MCF 10A (cell line): ENCODE data around the gene DDX23. TPM values are rescaled to one million over a fixed set of nuclear protein-coding genes. Genes with fewer than 3 reads are reported as not detected.

ENCODE experiments used
- BruUV-seq: library from RNA; stranded (reverse); fragments of 400-500 nt; replicated peaks from 2 replicates; lab custom pipeline; 2021; lab: Mats Ljungman, UMichigan
- CTCF ChIA-PET: fragments of 300-600 bp; sonication (Branson Sonifier 250); formaldehyde crosslinking; extraction: SDS; loops from one replicate; lab custom pipeline; 2021; ENCODE audit warnings: antibody characterized with exemption, inconsistent platforms; lab: Yijun Ruan, JAX
- POLR2A ChIA-PET: fragments of 300-600, 350-650 bp; sonication (Branson Sonifier 250); formaldehyde crosslinking; extraction: SDS; loops from one replicate; lab custom pipeline; 2020; ENCODE audit warnings: antibody characterized with exemption, inconsistent platforms; lab: Yijun Ruan, JAX
- DNase-seq: peaks from one replicate; pipeline ENCODE4 v3.0.0-alpha.2; 2018; ENCODE audit not compliant: unreplicated experiment
- H3K27ac Mint-ChIP-seq: one replicate; pipeline ENCODE4 v1.8.0; 2022; ENCODE audit warnings: mild to moderate bottlenecking, low read depth, mixed read lengths; ENCODE audit not compliant: unreplicated experiment
- H3K27me3 Mint-ChIP-seq: one replicate; pipeline ENCODE4 v1.8.0; 2022; ENCODE audit warnings: mixed read lengths; ENCODE audit not compliant: insufficient read depth, unreplicated experiment
- H3K36me3 Mint-ChIP-seq: one replicate; pipeline ENCODE4 v1.8.0; 2022; ENCODE audit warnings: mild to moderate bottlenecking, moderate library complexity, mixed read lengths; ENCODE audit not compliant: insufficient read depth, unreplicated experiment
- H3K4me1 Mint-ChIP-seq: one replicate; pipeline ENCODE4 v1.8.0; 2022; ENCODE audit warnings: mixed read lengths; ENCODE audit not compliant: insufficient read depth, unreplicated experiment
- H3K4me3 Mint-ChIP-seq: one replicate; pipeline ENCODE4 v1.8.0; 2022; ENCODE audit warnings: mild to moderate bottlenecking, moderate library complexity, mixed read lengths; ENCODE audit not compliant: unreplicated experiment
- H3K9me3 Mint-ChIP-seq: one replicate; pipeline ENCODE4 v1.8.0; 2022; ENCODE audit warnings: mixed read lengths; ENCODE audit not compliant: unreplicated experiment
- CTCF ChIP-seq: fragments of 200-600 bp; IDR thresholded peaks from one replicate; pipeline ENCODE4 v1.8.0; 2022; ENCODE audit warnings: antibody characterized with exemption, mild to moderate bottlenecking; ENCODE audit not compliant: unreplicated experiment
- intact Hi-C: fragments of 100-400 bp; cut with micrococcal nuclease; formaldehyde crosslinking; loops from 2 replicates; pipeline ENCODE4 v1.14.1; 2022
- total RNA-seq: library from RNA; stranded (reverse); gene quantifications from 2 replicates; pipeline ENCODE4 v1.2.3, GENCODE V29; 2022

The DDX23 gene
- total RNA-seq, 1 experiment from 2014 or later = 88.4 TPM

DNA sequence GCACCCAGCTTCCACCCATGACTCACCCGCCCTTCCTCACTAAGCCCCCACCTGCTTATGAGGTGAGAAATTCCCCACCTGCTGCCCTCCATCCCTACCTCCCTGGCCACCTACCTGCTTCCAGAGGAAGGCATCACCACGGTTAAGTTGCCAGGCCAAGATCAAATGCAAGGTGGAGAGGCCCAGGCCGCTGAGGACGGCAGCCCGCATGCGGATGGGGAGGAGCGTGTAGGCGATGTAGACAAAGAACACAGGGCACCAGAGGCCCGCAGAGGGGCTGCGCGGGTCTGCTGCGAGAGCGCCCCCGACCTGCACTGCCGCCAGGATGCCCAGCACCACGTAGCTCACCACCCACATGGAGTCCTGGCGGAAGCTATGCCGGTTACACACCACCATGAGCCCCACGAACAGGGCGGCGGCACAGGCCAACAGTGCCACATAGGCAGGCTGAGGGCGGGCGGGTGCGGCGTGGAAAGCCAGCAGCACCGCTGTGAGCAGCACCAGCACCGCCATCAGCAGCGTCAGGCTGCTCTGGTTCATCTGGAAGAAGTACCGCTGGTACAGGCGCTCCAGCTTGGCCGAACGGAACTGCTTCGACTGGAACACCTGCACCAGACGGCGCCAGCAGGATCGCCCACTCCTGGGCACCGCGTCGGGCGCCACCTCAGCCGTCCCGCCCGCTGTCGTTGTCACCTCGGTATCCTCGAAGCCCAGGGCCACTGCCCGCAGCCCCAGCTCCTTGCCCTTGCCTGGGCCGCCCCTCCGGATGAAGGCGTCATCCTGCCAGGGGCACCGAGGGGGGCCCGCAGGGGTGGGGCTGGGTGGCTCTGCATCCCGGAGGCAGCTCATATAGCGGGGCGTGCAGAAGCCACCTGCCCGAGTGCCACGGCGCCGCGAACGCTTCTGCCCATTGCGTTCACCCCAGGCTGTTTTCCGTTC lies 69.2 kb downstream of the DDX23 start:
- no peaks in the 10 kb centered on the region for H3K27me3 Mint-ChIP-seq
- H3K4me1 Mint-ChIP-seq = peaks cover 18% of the 10 kb centered on the region
- H3K9me3 Mint-ChIP-seq = no peaks in the 10 kb centered on the region
- ChIA-PET POLR2A (interaction anchor here (1.3 kb wide), 1 partner anchor 65 kb away, joined by 4 read pairs; no protein-coding TSS in a partner anchor), CTCF (interaction anchor here (0.6 to 5.0 kb wide), 2 partner anchors 12 to 914 kb away, joined by 3 to 31 read pairs; no protein-coding TSS in a partner anchor)
- BruUV-seq = no TSS peak
- DNase-seq = no peak
- intact Hi-C loops = no loop called here
- no peak overlapping the region for H3K4me3 Mint-ChIP-seq
- peaks cover 9% of the 10 kb centered on the region for H3K36me3 Mint-ChIP-seq
- TF ChIP-seq CTCF = no peak
- no peak overlapping the region for H3K27ac Mint-ChIP-seq

GRCh38 chr12:48781750-48782456 lies 70.1 kb downstream of the DDX23 start:
- Mint-ChIP-seq H3K27ac (no peak overlapping the region), H3K4me1 (peaks cover 9% of the 10 kb centered on the region), H3K36me3 (peaks cover 12% of the 10 kb centered on the region), H3K4me3 (no peak overlapping the region), H3K27me3 (no peaks in the 10 kb centered on the region), H3K9me3 (no peaks in the 10 kb centered on the region)
- ChIA-PET CTCF (interaction anchor here (0.5 to 5.0 kb wide), 3 partner anchors 13 to 45 kb away, joined by 5 to 31 read pairs (median 11); no protein-coding TSS in a partner anchor), POLR2A (no interaction called here)
- BruUV-seq = no TSS peak
- no peak for DNase-seq
- intact Hi-C loops = no loop called here
- no peak for TF ChIP-seq CTCF

GRCh38 chr12:48780381-48781025 lies 71.5 kb downstream of the DDX23 start:
- H3K27me3 Mint-ChIP-seq = no peaks in the 10 kb centered on the region
- H3K4me1 Mint-ChIP-seq = peaks cover 7% of the 10 kb centered on the region
- H3K27ac Mint-ChIP-seq = no peak overlapping the region
- no peak overlapping the region for H3K4me3 Mint-ChIP-seq
- intact Hi-C loops = no loop called here
- TF ChIP-seq CTCF = no peak
- no TSS peak for BruUV-seq
- ChIA-PET POLR2A (interaction anchor here (0.8 kb wide), 1 partner anchor 9 kb away, joined by 3 read pairs; no protein-coding TSS in a partner anchor), CTCF (interaction anchor here (0.5 to 2.5 kb wide), 5 partner anchors 14 to 206 kb away, joined by 3 to 11 read pairs (median 6); no protein-coding TSS in a partner anchor)
- no peak for DNase-seq
- H3K9me3 Mint-ChIP-seq = no peaks in the 10 kb centered on the region
- H3K36me3 Mint-ChIP-seq = peaks cover 16% of the 10 kb centered on the region
